Pons (tissue), 1 donor: Measurements from ENCODE around the gene TRIM8.
"Not testable (repeated sequence)": the region's sequence is repeated elsewhere in the genome, so short reads cannot be mapped to it uniquely, and the experiment has no call there.

ENCODE experiments used
- DNase-seq: peaks from one replicate; pipeline ENCODE4 v3.0.0-alpha.2; 2016; ENCODE audit warnings: low spot score

Gene TRIM8

GRCh38 chr10:102670871-102671434 is 26.7 kb downstream of the TRIM8 start:
- no peak for DNase-seq

- DNase-seq: no peak
Measured at GRCh38 chr10:102673236-102673818, 29.0 kb downstream of the TRIM8 start.

DNA sequence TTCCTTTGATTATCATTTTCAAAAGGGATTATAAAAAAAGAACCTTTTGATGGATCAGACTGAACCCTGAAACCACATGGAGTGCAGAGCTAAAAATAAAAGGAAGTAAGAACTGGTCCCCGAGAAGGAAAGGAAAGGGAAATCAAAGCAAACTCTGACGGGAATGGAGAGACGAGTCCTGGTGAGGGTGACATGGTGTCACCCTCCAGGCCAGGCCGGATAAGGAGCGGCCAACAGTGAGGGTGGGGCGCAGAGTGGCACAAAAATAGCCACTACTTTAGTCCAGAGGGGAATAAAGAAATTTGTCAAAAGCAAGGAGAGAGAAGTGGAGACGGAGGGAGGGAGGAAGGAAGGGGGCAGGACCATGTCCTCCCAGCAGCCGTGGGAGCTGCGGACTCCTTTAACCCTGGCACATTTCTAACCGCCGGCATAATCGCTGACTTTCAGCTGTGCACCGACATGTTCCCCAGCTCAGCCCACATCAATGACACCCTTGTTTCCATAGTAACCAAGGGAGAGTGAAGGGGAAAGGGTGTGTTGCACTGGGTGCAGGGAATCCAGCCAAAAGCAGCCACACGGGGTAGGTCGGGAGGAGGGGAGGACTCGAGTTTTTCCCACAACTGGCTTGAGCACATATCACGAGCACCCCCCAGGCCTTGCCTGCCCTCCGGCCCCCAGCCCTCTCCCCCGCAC is 29.7 kb downstream of the TRIM8 start:
- peak; percentile 82 for DNase-seq

- peak; percentile 48 for DNase-seq
Measured at GRCh38 chr10:102674566-102674965, 30.3 kb downstream of the TRIM8 start.

DNA sequence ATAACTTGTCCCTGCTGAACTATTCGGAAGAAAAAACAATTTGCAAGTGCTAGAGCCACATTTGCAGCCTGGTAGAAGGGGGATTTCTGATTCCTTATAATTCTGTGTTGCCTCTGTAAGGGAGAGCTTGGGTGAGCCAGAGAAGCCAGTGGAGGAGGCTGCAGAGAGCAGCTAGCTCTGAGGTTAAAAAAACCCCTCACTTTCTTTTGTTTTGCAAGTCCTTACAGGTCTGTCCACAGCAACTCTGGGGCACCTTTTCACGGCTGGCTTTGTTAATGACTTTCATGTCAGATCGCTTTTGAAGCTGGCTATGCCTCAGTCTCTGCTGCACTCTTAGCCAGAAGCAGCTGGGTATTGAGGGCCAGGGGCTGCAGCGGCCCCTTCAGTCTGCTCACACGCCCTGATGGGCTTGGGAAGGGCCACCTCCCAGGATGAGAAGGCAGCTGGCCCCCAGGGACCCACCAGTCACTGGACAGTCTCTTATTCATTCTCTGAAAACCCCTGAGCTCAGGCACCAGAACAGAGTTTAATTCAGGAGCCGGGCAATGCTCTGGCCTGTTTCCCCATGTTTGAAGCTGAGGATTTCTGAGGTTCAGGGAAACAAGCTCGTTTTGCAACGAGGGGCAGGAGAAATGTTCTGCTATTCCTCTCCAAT is 30.9 kb downstream of the TRIM8 start:
- DNase-seq: no peak

- DNase-seq: peak; percentile 74
Measured at GRCh38 chr10:102675666-102676533, 31.6 kb downstream of the TRIM8 start.

- no peak for DNase-seq
Measured at GRCh38 chr10:102676534-102677315, 32.4 kb downstream of the TRIM8 start.

- no peak for DNase-seq
Measured at GRCh38 chr10:102677331-102678067, 33.2 kb downstream of the TRIM8 start.

DNA sequence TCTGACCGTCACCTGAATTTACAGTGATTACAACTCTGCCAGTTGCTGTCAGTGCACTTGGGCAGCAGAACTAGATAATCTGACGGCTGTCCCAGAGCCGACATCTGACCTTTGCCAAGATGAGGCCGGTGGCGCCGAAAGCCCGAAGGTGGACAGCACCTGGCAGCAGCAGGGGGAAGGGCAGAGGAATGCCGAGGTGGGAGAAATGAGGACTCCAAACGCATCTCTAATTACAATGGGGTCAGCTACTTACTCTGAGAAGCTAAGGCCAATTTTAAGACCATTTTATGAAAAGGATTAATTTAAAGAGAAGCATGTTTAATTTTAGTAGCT is 33.8 kb downstream of the TRIM8 start:
- DNase-seq: no peak

DNA sequence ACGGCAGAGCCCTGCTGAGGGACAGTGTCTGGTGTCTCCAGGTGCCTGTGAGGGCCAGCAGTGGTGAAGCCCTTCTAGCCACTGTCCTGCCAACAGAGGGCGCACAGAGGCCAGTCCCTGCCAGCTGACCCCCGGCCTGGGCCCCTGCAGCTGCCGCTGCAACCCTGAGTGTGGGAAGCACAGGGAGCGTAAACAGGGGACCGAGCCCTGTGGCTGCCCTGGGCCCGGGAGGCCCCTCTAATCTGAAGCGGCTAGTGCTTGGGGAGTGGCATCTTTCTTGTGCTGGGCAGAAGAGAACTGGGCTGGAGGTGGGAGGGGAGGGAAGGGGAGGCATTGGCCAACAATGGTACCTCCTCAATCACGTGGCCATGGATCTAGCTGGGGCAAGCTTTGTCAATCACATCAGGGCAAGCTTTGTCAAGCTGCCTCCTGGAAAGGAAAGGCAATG is 34.6 kb downstream of the TRIM8 start:
- peak; percentile 76 for DNase-seq

DNA sequence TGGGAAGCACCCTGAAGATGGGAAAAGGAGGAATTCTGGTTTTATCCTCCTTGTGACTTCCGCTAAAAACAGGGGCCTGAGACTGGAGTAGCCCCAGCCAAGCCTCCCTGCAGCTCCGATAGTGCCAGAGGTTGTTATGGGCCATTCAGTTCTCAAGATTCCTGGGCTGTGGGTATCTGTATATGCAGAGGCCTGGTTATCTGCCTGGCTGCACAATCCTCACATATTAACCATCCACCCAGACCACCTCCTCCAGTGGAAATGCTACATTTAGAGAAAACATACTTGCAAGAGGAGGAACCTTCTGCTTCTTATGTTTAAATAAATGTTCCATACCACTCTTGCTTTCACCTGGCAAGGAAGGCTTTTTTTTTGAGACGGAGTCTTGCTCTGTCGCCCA is 35.3 kb downstream of the TRIM8 start:
- DNase-seq: no peak

DNA sequence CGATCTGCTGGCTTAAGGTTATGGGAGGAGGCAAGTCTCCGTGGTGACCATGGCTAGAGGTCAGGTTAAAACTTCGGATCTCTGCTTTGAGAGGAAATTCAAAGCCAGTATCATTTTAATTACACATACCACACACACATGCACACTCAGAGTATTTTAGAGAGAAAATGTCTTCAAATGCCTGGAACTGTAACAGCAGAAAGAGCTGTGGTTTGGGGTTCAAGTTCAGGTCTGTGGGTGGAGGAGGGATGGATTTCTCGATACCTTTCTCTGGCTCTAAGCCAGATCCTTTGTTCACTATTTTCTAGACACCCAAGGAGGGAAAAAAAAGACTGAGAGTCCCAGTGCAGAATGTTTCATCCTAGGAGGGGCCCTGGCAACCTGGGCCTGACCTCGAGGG is 37.4 kb downstream of the TRIM8 start:
- no peak for DNase-seq

GRCh38 chr10:102682416-102682815 is 38.1 kb downstream of the TRIM8 start:
- no peak for DNase-seq

- DNase-seq: no peak
Measured at GRCh38 chr10:102682981-102683380, 38.7 kb downstream of the TRIM8 start.

DNA sequence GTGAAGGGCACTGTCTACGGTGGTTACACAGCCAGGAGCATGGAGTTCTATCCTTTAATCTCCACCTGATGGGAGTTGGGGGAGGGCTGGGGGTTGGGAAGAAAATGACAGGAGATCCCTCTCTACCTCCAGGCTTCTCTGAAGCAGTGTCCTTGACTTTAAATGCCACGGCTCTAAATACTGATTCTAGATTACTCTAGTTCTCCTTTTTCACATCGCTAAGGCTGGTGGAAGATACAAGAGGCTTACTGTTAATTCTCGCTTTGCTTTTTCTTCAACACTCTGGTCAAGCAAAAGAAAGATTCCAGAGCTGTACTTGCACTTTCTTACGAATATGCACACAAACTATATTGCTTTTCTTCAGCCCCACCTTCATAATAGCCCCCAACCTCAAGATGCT is 39.5 kb downstream of the TRIM8 start:
- DNase-seq: no peak

GRCh38 chr10:102691285-102692066 is 47.2 kb downstream of the TRIM8 start:
- no peak for DNase-seq

DNA sequence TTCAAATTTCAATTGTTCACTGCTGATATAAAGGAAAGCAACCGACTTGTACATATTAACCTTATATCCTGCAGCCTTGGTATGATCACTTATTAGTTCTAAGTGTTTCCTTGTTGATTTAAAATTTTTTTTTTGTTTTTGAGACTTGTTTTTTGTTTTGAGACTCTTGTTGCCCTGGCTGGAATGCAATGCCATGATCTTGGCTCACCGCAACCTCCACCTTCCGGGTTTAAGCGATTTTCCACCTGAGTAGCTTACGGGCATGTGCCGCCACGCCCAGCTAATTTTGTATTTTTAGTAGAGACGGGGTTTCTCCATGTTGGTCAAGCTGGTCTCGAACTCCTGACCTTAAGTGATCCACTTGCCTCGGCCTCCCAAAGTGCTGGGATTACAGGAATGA is 51.1 kb downstream of the TRIM8 start:
- DNase-seq: not testable (repeated sequence)

DNA sequence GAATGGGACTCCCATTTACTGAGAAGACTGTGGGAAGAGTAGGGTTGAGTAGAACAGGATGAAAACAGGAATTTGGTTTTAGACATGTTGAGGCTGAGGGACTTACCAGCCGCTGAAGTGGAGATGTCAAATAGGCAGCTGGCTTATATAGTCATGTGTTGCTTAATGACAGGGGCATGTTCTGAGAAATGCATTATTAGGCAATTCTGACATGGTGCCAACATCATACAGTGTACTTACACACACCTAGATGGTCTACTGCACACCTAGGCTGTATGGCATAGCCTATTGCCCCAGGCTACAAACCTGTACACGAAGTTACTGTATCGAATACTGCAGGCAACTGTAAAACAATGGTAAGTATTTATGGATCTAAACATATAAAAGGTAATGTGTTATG is 52.5 kb downstream of the TRIM8 start:
- no peak for DNase-seq

GRCh38 chr10:102698894-102699293 is 54.6 kb downstream of the TRIM8 start:
- no peak for DNase-seq

DNA sequence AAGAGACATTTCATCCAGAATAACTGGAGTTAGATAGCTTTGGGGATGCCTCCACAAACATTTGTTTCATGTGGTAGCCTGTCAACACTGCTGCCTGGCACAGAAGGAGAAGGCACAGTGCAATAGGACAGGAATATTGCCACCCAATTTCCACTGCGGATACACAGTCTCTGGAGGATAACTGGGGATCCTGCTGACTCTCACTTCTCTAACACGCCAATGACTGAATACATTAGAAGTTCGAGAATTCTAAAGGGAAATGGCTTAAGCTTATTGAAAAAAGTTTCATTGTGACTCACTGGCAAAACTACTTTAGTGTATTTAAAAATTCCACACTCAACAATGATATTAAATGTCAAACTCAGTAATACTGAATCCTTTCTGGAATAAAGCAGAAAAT is 57.0 kb downstream of the TRIM8 start:
- no peak for DNase-seq
